ENCODE measurements around the gene BACH2.

Gene BACH2

DNA sequence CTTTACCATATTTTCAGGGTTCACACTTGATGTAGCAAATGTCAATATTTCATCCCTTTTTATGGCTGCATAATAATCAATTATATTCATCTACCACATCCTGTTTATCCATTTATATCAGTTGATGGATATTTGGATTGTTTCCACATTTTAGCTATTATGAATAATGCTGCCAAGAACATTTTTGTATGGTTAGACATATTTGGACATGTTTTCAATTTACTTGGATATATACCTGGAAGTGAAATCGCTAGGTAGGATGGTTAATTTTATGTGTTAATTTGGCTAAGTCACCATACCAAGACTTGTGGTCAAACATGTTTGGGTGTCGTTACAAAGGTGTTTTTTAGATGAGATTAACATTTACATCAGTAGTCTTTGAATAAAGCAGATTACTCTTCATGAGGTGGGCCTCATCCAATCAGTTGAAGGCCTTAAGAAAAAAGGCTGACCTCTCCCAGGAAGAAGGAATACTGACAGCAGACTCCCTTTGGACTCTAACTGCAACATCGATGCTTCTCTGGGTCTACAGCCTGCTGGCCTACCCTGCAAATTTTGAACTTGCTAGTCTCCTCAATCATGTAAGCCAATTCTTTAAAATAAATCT is 196.5 kb downstream of the BACH2 start:
- no peak overlapping the region for H3K27ac ChIP-seq
- TF ChIP-seq, protein P1, sequence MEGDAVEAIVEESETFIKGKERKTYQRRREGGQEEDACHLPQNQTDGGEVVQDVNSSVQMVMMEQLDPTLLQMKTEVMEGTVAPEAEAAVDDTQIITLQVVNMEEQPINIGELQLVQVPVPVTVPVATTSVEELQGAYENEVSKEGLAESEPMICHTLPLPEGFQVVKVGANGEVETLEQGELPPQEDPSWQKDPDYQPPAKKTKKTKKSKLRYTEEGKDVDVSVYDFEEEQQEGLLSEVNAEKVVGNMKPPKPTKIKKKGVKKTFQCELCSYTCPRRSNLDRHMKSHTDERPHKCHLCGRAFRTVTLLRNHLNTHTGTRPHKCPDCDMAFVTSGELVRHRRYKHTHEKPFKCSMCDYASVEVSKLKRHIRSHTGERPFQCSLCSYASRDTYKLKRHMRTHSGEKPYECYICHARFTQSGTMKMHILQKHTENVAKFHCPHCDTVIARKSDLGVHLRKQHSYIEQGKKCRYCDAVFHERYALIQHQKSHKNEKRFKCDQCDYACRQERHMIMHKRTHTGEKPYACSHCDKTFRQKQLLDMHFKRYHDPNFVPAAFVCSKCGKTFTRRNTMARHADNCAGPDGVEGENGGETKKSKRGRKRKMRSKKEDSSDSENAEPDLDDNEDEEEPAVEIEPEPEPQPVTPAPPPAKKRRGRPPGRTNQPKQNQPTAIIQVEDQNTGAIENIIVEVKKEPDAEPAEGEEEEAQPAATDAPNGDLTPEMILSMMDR (IDR thresholded peaks at IDR 0.05): no peak
- no peaks in the 10 kb centered on the region for H3K36me3 ChIP-seq (ENCODE audit: control insufficient read depth, insufficient read depth, low read length)
- H2AFZ ChIP-seq: no peak overlapping the region
- H3K4me2 ChIP-seq (ENCODE audit: low read length): no peak overlapping the region
- no peaks in the 10 kb centered on the region for H3K4me1 ChIP-seq
- no peak overlapping the region for H3K9ac ChIP-seq
- H3K79me2 ChIP-seq: peaks cover 2% of the 10 kb centered on the region
- no peaks in the 10 kb centered on the region for H3K27me3 ChIP-seq (ENCODE audit: control insufficient read depth, insufficient read depth, low read length)
- no peak overlapping the region for H3K4me3 ChIP-seq (ENCODE audit: low read depth, low read length)
- H3K9me3 ChIP-seq (ENCODE audit: control insufficient read depth, low read length): no peaks in the 10 kb centered on the region

DNA sequence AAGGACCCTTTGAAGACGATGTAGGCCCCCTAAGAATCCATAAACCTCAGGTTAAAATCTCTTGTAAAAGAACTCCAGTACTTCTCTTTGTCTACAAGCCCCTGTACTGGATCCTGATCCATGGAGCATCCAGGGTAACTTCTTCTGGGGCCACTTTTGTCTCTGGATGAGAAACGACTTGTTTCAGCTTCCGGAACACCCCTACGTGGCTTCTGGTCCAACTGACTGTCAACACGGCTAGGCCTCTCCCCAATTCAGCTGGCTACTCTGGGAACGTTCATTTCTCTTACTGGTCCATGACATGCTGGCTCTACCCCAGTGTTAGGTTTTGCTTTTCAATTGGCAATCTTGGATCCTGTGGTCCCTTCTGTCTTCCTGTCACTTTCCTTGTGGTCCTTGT is 198.0 kb downstream of the BACH2 start:
- no peaks in the 10 kb centered on the region for H3K27me3 ChIP-seq (ENCODE audit: control insufficient read depth, insufficient read depth, low read length)
- H3K4me2 ChIP-seq (ENCODE audit: low read length): no peak overlapping the region
- no peak overlapping the region for H3K27ac ChIP-seq

DNA sequence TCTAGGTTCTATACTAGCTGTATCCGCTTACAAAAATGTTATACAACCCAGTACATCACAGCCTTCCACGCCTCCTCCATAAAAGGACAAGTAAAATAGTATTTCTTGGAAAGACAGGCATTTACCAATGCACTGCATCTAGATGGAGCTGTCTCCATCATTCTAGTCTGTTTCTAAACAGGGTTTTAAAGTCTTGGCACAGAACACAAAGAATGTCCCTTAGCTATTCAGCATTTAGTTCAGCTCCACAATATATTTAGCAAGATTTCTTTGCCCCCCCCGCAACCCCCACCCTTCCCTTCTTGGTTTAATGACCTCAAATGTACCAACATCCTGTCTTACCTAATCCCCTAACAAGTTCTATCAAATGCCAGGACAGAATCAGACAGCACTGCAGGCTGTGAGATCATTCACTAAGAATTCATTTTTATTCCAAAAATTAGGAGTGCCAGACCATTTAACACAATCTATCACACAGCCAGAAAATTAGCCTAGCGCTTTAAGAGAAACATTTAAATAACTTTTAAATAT is 198.6 kb downstream of the BACH2 start:
- Histone ChIP-seq H2AFZ (no peak overlapping the region), H3K79me2 (peaks cover 2% of the 10 kb centered on the region), H3K9ac (no peak overlapping the region), H3K4me2 (ENCODE audit: low read length) (no peak overlapping the region), H3K36me3 (ENCODE audit: control insufficient read depth, insufficient read depth, low read length) (no peaks in the 10 kb centered on the region), H3K4me1 (no peaks in the 10 kb centered on the region), H3K27ac (no peak overlapping the region), H3K9me3 (ENCODE audit: control insufficient read depth, low read length) (no peaks in the 10 kb centered on the region), H3K4me3 (ENCODE audit: low read depth, low read length) (no peak overlapping the region), H3K27me3 (ENCODE audit: control insufficient read depth, insufficient read depth, low read length) (no peaks in the 10 kb centered on the region)
- TF ChIP-seq, protein P1 (IDR thresholded peaks at IDR 0.05): no peak

More for the DNA sequence above, 198.0 kb downstream of the BACH2 start:
- Histone ChIP-seq H3K9ac (no peak overlapping the region), H3K4me1 (no peaks in the 10 kb centered on the region), H3K4me3 (ENCODE audit: low read depth, low read length) (no peak overlapping the region), H2AFZ (no peak overlapping the region), H3K79me2 (peaks cover 2% of the 10 kb centered on the region), H3K9me3 (ENCODE audit: control insufficient read depth, low read length) (no peaks in the 10 kb centered on the region), H3K36me3 (ENCODE audit: control insufficient read depth, insufficient read depth, low read length) (no peaks in the 10 kb centered on the region)
- TF ChIP-seq, protein P1 (IDR thresholded peaks at IDR 0.05): no peak

DNA sequence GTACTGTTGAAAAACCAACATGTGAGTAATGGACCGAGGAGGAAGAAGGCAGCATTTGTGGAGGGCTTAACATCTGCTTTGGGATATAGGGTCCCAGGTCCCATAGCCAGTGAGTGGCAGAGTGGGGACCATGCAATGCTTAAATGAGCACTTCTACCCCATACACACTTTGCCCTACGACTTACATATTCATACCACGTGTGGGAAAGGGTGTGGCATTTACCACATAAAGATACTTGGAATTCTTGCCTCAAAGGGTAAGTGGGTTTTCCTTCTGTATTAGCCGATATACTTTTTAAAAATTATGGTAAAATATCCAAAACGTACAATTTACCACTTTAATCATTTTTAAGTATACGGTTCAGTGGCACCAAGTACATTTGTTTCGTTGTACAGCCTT is 199.3 kb downstream of the BACH2 start:
- Histone ChIP-seq H3K4me1 (no peaks in the 10 kb centered on the region), H3K9ac (no peak overlapping the region), H3K27me3 (ENCODE audit: control insufficient read depth, insufficient read depth, low read length) (no peaks in the 10 kb centered on the region), H3K4me3 (ENCODE audit: low read depth, low read length) (no peak overlapping the region), H3K79me2 (peaks cover 2% of the 10 kb centered on the region), H3K27ac (no peak overlapping the region), H3K36me3 (ENCODE audit: control insufficient read depth, insufficient read depth, low read length) (no peaks in the 10 kb centered on the region), H2AFZ (no peak overlapping the region), H3K9me3 (ENCODE audit: control insufficient read depth, low read length) (no peaks in the 10 kb centered on the region), H3K4me2 (ENCODE audit: low read length) (no peak overlapping the region)
- TF ChIP-seq, protein P1 (IDR thresholded peaks at IDR 0.05): no peak

DNA sequence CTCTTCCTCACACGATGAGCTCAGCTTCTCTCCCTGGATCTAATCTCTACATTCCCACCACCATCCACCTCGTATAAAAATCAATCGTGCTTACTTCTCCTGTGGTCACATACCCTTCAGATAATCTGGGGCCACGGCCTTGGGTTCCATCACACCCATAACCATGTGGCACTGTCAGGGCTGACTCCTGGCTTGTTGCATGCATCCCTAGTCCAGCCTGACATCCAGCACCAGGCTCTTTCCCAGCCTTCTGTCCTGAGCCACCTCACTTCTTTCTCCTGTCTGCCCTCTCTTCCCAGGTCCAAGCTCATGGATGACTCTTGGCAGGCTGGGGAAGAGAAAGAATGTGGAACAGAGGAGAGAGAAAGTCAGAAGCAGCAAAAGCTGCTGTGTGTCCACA is 199.8 kb downstream of the BACH2 start:
- H3K4me1 ChIP-seq: no peaks in the 10 kb centered on the region
- H3K27me3 ChIP-seq (ENCODE audit: control insufficient read depth, insufficient read depth, low read length): no peaks in the 10 kb centered on the region
- H3K4me3 ChIP-seq (ENCODE audit: low read depth, low read length): no peak overlapping the region
- H3K4me2 ChIP-seq (ENCODE audit: low read length): no peak overlapping the region
- no peaks in the 10 kb centered on the region for H3K9me3 ChIP-seq (ENCODE audit: control insufficient read depth, low read length)
- H3K9ac ChIP-seq: no peak overlapping the region
- no peaks in the 10 kb centered on the region for H3K36me3 ChIP-seq (ENCODE audit: control insufficient read depth, insufficient read depth, low read length)
- no peak overlapping the region for H3K27ac ChIP-seq
- no peak overlapping the region for H2AFZ ChIP-seq
- TF ChIP-seq, protein P1 (IDR thresholded peaks at IDR 0.05): no peak
- peaks cover 2% of the 10 kb centered on the region for H3K79me2 ChIP-seq

Measured in parathyroid adenoma (tissue), 2 donors.